ENCODE data around the gene CPAMD8. TPM values are rescaled to one million over a fixed set of nuclear protein-coding genes. Genes with fewer than 3 reads are reported as not detected.

Gene CPAMD8
- total and polyA plus RNA-seq, 9 of the 15 experiments (the other 6 are each of a cell fraction or from before 2014, with no cell fraction given) = 0.20 to 2.1 (median 1.3) TPM

DNA sequence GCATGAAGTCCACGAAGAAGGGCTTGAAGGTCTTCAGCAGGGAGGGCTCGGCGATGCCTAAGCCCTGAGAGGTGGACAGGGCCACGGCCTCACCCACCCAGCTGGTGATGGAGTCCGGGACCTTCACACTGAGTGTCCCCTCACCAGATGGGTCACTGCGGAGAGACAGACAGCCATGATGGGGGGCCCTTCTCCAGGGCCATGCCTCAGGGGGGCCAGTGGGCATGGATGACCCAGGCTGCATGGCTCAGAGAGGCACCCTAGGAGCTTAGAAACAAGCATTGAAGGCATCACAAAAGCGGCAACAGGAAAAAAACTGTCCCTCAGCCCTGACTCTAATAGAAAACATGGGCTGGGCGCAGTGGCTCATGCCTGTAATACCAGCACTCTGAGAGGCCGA lies 74.6 kb downstream of the CPAMD8 start:
- 9% methylated on average over 9 of the region's 9 CpGs for WGBS (ENCODE audit: insufficient coverage, low coverage, missing lambda C conversion rate)
- BruUV-seq (replicated peaks) = no TSS peak
- FAIRE-seq = no peak
- no peaks in the 10 kb centered on the region for H3K9me3 ChIP-seq (replicated peaks; ENCODE audit: control insufficient read depth, insufficient read depth, low read depth, low read length)
- no peaks in the 10 kb centered on the region for H3K36me3 ChIP-seq (ENCODE audit: control insufficient read depth, insufficient read depth, low read length)
- in situ Hi-C loops (cut with MboI) (no loop called here), intact Hi-C loops (cut with micrococcal nuclease) (no loop called here)
- TF ChIP-seq CEBPG (CRISPR knock-in tag; IDR thresholded peaks at IDR 0.05) (no peak), CEBPG (tag; conservative IDR thresholded peaks at IDR 0.05 in 1 of 2, IDR thresholded peaks at IDR 0.05 in 1 of 2) (no peak), RBBP5 (IDR thresholded peaks at IDR 0.05; ENCODE audit: borderline replicate concordance, insufficient read depth, low read length, poor library complexity, severe bottlenecking) (no peak), NR3C1 (CRISPR knock-in tag; IDR thresholded peaks at IDR 0.05) (no peak)
- TF ChIP-seq, protein P1, sequence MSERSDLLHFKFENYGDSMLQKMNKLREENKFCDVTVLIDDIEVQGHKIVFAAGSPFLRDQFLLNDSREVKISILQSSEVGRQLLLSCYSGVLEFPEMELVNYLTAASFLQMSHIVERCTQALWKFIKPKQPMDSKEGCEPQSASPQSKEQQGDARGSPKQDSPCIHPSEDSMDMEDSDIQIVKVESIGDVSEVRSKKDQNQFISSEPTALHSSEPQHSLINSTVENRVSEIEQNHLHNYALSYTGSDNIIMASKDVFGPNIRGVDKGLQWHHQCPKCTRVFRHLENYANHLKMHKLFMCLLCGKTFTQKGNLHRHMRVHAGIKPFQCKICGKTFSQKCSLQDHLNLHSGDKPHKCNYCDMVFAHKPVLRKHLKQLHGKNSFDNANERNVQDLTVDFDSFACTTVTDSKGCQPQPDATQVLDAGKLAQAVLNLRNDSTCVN (CRISPR knock-in tag; IDR thresholded peaks at IDR 0.05) = no peak
- H2AFZ ChIP-seq (ENCODE audit: low read depth, low read length) = no peak overlapping the region
- no peak for DNase-seq (ENCODE audit: extremely low read depth in 1 of 4, low spot score in 3 of 4)
- ATAC-seq = no peak
- no peak overlapping the region for H3K4me3 ChIP-seq
- CTCF ChIA-PET (ENCODE audit: low intra/inter-chr PET ratio) = no interaction called here
- no peaks in the 10 kb centered on the region for H3K4me1 ChIP-seq (replicated peaks in 1 of 2; ENCODE audit: control insufficient read depth in 2 of 2, insufficient read depth in 2 of 2, low read length in 2 of 2)
- H3K79me2 ChIP-seq (ENCODE audit: control insufficient read depth, insufficient read depth, low read length) = no peaks in the 10 kb centered on the region
- H3K27ac ChIP-seq (ENCODE audit: extremely low read depth, low read depth, low read length) = no peak overlapping the region
- POLR2A ChIA-PET = interaction anchor here (1.2 kb wide), 1 partner anchor 22 kb away, joined by 3 read pairs; no protein-coding TSS in a partner anchor
- no peaks in the 10 kb centered on the region for H3K9me1 ChIP-seq (ENCODE audit: control insufficient read depth, insufficient read depth, low read length)
- no peaks in the 10 kb centered on the region for H4K20me1 ChIP-seq (replicated peaks; ENCODE audit: control insufficient read depth, insufficient read depth, low read length)
- peaks cover 13 to 40% of the 10 kb centered on the region in 2 experiments; a peak in 4 of 5 replicates for H3K27me3 ChIP-seq (ENCODE audit: control insufficient read depth in 2 of 2, insufficient read depth in 2 of 2, low read length in 2 of 2)
- no peak overlapping the region for H3K4me2 ChIP-seq (ENCODE audit: insufficient read depth, low read length)
- no peak overlapping the region for H3K9ac ChIP-seq (ENCODE audit: insufficient read depth in 1 of 2, low read depth in 2 of 2, low read length in 2 of 2)
